Skin of body (tissue), 2 donors: ENCODE data around the gene PBX4. TPM values are rescaled to one million over a fixed set of nuclear protein-coding genes. Genes with fewer than 3 reads are reported as not detected.

Source experiments
- DNase-seq: peaks from one replicate; lab custom pipeline; 2025; lab: John Stamatoyannopoulos, UW
- total RNA-seq: library from RNA; depleted of rRNA; stranded (reverse); fragments of >200 nt; gene quantifications from one replicate; pipeline ENCODE4 v1.2.3, GENCODE V29; 2014

PBX4 gene
- total RNA-seq, 1 donor from 2014 or later, result 5.0 TPM

- DNase-seq, result no peak
These were observed 77.6 kb downstream of the PBX4 start for GRCh38 chr19:19540715-19541515.

- peak; percentile 27 for DNase-seq
These were observed 78.3 kb downstream of the PBX4 start for GRCh38 chr19:19540064-19540714.

GRCh38 chr19:19539698-19540063 is 78.8 kb downstream of the PBX4 start:
- no peak for DNase-seq

DNA sequence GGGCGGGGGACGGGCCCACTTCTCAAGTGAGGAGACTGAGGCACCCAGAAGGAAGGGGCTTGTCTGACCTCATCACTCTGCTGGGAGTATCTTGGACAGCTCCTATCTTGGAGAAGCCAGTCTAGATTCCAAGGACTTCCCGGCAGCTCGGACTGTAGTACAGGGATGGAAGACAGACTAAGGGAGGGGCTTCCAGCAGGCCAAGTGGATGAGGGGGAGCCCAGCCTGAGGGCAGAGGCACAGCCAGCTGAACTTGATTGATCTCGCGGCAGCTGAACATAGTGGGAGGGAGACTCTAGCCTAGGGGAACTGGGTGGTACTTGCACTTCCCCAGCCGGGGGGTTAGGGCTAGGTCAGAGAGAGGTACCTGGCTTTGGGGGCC is 79.7 kb downstream of the PBX4 start:
- no peak for DNase-seq

DNA sequence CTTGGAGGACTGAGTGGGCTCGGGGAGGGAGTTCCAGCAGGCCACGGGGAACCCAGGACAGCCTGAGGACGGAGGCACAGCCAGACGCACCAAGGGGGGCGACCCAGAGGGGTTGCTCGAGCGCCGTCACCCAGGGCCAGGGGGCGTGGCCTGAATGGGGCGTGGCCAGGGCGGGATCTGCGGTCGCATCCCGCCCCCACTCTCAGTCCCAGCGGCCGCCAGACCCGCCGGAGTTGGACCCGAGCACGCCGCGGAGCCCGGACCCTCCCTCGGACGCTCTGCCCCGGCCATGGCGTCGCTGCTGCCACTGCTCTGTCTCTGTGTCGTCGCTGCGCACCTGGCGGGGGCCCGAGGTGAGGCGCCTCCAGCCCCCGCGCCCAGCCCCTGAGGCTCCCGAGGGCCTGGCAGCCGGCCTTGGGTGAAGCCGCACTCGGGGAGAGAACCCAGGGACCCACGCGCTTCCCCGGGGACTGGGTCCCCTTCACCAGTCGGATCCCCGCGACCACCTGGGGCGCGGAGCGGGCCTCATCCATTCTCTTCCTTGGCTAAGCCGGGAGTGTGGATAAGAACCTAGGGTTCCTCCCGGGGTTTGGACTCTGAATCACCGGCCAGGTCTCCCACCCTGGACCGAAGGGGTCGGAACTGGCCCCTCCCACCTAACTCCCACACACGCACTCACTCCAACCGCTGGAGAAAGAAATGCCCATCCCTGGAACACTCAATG is 80.3 kb downstream of the PBX4 start, which contains the start of gene CILP2:
Gene CILP2 (plus strand): TSS at position 205 of the 724 bp plus-strand sequence. CDS start 85 bp downstream, at position 290.
- no peak for DNase-seq

DNA sequence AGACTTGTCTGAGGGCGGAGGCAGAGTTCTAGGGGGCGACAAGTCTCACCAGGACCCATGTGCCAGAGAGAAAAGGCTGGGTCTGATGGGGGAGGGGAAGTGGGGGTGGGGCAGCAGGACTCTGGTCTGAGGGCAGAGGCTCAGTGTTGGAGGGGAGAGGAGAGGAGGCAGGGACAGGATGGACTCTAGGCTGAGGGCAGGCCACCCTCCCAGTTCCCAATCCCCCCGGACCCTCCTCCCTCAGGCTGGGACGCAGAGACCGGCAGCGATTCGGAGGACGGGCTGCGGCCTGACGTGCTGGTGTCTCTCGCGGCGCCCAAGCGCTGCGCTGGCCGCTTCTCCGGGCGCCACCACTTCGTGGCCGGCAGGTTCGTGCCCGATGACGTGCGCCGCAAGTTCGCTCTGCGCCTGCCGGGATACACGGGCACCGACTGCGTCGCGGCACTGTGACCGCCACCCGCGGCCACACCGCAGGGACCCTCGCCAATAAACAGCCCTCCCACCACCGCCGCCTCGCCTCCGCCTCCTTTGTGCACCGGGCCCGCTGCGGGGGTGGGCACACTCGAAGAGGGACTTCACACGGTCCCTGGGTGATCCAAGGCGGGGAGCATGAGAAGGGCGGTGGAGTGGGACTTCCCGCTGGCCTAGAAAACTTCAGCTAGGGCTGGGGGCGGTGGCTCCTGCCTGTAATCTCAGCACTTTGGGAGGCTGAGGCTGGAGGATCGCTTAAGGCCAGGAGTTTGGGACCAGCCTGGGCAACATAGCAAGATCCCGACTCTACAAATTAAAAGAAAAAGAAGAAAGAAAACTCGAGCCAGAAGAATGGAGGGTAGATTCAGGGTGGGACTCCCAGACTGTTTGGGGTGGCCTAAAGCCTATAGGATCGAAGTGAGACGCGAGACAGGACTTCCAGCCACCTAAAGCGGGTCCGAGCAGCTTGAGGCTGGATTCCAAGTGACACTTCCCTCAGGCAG is 81.1 kb downstream of the PBX4 start:
- no peak for DNase-seq

- no peak for DNase-seq
These were observed 82.9 kb downstream of the PBX4 start for GRCh38 chr19:19535311-19536191.

DNA sequence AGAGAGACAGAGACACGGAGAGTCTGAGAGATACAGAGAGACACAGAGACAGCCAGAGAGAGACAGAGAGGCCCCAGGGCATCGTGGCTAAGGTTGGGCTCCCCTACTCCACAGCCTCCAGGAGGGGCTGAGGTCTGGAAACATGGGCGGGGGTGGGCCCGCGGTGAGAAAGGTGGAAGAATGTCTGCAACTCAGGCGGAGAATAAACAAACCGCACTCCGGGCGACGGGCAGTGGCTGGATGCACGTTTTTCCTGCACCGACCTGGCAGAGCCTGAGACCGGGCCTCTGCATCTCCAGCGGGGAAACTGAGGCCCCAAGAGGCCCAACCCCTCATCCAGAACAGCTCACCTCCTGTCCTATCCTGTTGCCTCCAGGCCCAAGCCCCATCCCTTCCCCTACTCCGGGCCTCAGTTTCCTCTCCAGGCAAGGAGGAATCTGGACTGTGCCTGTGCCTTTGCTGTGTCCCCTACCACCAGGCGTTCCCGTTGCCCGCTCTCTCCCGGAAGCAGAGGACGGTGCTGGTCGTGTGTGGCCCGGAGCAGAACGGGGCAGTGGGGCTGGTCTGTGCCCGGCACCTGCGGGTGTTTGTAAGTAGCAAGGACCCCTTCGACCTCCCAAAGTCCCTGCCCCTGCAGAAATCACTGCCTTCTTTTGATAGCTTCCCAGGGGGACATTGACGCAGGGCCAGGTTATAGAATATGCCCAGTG is 83.8 kb downstream of the PBX4 start:
- DNase-seq, result no peak

DNA sequence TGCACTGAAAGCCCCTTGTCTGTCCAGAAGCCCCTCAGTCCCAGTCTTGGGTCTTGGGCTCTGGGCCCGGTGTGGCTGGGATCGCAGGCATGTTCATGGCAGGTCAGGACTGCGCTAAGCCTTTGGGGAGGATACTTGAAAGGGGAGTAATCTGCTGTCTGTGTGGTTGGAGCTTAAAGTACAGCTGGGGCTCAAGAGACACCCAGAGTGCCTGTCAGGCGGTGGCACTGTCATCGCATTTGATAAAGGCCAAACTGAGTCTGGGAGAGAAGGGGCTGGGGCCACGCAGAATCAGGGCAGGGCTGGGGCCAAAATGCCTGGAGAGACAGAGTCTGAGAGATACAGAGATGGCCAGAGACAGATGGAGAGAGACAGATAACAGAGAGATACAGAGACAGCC is 84.6 kb downstream of the PBX4 start:
- DNase-seq, result no peak

GRCh38 chr19:19532806-19533701 is 85.4 kb downstream of the PBX4 start:
- no peak for DNase-seq

- peak; percentile 52 for DNase-seq
These were observed 86.3 kb downstream of the PBX4 start for GRCh38 chr19:19531951-19532805.

DNA sequence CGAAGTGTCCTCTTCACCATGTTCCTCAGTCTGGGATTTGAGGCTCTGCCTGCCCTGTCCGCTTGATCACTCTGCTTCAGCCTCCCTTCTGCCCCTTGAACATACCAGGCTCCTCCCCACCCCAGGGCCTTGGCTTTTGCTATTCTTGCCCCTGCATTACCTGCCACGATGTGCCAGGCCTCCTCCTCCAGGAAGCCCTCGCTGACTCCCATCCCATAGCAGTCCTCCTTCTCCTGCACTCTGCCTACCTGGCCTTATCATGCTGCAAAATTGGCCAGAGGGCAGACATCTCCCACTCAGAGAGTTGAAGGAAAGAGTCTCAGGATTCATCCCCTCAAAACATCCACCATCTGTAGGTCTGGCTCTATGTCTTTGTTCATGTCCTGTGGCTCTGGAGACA is 87.6 kb downstream of the PBX4 start:
- no peak for DNase-seq

GRCh38 chr19:19530423-19530804 is 88.1 kb downstream of the PBX4 start:
- DNase-seq, result no peak

GRCh38 chr19:19529783-19530422 is 88.6 kb downstream of the PBX4 start:
- DNase-seq, result no peak

DNA sequence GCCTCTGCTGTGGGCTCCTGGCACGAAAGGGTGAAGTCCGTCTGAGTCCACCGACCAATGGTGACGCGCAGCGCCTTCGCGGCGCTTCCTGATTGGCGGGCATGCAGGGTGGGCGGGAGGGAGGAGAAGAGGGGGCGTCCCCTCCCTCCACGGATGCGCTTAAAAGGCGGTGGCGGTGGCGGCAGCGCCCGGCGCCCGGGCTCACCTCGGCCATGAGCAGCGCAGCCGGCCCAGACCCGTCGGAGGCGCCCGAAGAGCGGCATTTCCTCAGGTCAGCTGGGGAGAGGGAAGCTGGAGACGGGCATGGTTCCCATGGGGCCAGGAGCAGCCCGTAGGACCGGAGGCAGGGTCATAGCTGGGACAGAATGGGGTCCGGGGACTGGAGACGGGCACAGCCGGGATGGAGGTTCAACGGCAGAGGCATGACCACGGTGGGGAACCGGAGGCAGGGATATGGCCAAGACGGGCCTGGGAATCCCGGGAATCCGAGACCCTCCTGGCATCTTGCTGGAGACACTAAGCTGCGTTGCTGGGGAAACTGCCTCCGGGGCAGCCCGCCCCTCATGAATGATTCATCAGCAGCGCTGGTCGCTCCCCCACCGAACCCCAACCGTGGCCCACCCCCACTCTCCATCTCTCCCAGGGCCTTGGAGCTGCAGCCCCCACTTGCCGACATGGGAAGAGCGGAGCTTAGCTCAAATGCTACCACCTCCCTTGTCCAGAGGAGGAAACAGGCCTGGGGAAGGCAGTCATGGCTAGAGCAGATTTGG is 89.6 kb downstream of the PBX4 start, which contains the start of gene YJEFN3:
Gene YJEFN3 (plus strand): TSS at position 191 of the 770 bp plus-strand sequence. CDS start 22 bp downstream, at position 213.
- no peak for DNase-seq
